ENCODE measurements around the gene YWHAE.
"Not testable (repeated sequence)": the region's sequence is repeated elsewhere in the genome, so short reads cannot be mapped to it uniquely, and the experiment has no call there.

The YWHAE gene

DNA sequence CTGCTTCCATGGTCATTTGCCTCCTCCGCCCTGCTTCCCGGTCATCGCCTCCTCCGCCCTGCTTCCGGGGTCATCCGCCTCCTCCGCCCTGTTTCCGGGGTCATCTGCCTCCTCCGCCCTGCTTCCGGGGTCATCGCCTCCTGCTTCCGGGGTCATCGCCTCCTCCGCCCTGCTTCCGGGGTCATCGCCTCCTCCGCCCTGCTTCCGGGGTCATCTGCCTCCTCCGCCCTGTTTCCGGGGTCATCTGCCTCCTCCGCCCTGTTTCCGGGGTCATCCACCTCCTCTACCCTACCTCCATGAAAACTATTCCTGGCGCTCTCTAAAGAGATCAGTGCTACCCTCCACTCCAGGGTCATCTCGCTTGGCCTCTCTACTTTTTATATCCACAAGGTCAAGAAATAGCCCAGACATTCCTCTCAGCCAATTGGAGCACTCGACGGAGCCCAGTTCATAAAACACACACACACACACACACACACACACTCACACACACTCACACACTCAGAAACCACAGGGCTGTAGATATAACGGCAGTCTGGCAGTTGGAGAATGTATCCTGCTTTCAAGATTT, 75.7 kb downstream of the YWHAE start:
- FAIRE-seq = no peak

DNA sequence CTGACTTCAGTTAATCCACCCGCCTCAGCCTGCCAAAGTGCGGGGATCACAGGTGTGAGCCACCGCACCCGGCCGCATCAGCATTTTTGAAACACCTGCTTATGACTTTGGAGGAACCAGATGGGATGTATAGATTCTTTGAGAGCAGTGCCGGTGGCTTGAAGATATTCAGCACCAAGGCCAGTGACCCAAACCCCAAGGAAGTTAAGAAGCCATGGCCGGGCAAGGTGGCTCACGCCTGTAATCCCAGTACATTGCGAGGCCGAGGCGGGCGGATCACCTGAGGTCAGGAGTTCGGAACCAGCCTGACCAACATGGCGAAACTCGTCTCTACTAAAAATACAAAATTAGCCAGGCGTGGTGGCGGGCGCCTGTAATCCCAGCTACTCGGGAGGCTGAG, 76.7 kb downstream of the YWHAE start:
- FAIRE-seq = no peak

DNA sequence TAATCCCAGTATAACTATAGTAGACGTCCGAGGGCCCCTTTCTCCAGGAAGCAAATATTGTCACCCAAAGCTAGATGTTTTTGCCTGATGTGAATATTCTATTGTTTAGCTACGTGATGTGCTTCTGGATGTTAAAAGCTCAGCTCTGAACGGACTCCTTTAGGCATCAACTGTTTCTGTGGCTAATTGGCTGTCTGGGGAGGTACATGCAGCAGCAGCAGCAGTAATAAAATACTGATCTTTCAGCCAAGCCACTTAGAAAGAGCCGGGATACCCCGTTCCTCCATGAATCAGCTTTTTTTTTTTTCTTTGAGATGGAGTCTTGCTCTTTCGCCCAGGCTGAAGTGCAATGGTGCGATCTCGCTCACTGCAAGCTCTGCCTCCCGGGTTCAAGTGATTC, 77.5 kb downstream of the YWHAE start:
- FAIRE-seq = peak; percentile 97

DNA sequence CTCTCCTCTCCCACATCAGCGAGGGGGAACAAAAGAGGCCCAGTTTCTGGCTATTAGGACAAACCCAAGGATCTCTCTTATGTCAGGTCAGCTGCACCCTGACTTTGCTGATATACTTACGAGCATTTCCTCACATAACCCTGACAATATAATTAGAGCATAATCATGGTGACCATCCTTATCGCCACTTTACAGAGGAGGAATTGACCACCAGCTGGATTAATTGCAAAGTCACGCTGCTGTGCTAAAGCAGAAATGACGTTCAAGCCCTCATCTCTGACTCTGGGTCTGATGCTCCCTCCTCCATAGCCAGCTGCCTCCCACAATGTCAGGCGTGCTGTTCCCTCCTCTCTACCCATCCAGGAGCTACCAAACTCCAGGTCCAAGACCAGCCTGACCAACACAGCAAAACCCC, 78.0 kb downstream of the YWHAE start:
- no peak for FAIRE-seq

DNA sequence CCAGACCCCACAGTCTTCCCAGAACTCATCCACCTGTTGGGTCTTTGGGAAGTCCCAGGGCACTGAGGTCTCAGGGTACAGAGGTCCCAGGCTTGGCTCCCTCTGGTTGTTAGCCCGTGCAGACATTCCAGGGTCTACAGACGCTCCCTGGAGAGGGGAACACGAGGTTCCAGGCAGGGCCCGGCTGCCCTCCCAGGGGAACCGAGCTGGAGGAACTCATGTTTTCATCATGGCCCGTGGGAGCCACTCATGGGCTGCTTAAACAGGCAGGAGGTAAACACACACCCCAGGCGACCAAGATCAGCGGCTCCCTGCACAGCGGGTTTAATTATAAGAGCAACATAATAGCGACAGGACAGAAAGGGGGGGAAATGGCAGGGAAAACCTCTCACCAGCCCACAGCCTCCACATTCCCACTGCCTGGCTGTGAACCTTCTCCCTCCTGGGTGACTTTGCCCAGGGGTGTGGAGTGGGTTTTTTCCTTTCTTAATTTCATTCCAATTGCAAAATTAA, 84.1 kb downstream of the YWHAE start:
- no peak for FAIRE-seq

DNA sequence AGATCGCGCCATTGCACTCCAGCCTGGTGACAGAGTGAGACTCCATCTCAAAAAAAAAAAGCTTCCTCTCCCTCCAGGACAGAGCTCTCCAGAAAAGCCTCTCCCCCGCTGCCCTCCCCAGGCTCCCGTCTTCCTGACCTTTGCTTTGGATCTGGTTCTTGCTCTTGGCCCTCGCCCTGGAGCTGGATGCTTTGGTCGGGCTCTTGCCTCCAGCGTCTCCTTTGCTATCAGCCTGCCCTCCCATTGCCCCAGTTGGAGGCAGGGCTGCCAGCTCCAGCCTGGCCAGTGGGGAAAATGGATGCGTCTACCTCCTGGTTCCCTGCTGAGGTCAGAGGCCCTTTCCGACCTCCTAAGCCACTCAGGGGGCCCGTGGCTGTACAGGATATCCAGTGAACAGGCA, 84.6 kb downstream of the YWHAE start:
- no peak for FAIRE-seq

DNA sequence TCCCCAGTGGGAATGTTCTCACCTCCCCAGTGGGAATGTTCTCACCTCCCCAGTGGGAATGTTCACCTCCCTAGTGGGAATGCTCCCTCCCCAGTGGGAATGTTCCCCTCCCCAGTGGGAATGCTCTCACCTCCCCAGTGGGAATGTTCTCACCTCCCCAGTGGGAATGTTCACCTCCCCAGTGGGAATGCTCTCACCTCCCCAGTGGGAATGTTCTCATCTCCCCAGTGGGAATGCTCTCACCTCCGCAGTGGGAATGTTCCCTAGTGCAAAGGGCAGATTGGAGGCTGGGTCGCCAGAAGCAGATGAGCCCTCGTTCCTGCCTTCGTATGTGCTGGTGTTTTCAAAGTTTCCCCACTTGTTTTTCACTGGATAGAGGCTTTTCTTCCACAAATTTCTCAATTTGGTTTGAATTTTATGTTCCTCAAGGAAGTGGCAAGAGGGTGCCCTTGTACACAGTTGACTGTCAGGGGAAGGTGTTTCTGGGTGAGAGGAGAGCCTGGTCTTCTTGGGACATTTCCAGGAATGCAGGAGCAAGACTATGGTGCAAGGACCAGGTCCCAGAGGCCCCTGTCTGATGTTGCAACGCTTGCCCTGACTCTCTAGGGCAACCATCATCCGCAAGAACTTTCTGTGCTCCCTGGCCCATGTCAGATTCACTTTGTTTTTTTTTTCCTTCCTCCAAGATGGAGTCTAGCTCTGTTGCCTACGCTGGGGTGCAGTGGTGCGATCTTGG, 86.6 kb downstream of the YWHAE start:
- no peak for FAIRE-seq

DNA sequence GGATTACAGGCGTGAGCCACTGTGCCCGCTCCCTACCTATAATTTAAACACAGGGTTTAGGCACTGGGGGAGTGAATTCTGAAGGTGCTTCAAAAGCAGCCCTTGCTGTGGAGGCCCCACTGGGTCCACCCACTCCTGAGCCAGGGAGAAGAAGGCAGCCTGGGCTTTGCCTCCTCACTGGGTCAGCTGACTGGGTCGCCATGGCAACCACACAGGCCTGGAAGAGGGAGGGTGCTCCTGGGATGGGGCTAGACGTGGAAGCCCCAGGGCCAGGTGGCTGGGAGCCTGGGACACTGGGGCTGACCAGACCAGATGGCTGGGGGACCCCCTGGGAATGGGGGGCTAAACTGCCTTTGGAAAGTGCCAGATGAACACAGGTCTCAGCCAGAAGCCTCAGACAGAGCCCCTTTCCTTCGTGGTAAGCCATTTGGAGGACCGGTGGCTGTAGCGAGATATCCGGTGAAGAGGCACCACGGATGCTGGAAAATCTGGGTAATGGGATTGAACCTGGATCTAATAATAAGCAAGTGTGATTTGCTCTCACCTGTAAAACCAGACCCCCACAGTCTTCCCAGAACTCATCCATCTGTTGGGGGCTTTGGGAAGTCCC, 87.7 kb downstream of the YWHAE start:
- FAIRE-seq = no peak

DNA sequence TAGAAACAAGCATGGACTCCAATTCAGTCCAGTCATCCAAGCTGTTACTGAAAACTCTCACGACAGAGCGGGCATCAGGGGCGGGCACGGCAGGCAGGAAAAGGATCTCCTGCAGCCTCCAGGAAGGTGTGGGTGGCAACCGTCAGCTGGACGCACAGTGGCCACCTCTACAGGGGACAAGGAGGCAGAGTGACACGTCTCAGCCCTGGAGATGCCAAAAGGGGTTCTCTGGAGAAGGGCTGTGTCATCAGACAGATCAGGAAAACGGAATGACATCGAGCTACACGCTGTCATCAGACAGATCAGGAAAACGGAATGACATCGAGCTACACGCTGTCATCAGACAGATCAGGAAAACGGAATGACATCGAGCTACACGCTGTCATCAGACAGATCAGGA, 92.2 kb downstream of the YWHAE start:
- not testable (repeated sequence) for FAIRE-seq

DNA sequence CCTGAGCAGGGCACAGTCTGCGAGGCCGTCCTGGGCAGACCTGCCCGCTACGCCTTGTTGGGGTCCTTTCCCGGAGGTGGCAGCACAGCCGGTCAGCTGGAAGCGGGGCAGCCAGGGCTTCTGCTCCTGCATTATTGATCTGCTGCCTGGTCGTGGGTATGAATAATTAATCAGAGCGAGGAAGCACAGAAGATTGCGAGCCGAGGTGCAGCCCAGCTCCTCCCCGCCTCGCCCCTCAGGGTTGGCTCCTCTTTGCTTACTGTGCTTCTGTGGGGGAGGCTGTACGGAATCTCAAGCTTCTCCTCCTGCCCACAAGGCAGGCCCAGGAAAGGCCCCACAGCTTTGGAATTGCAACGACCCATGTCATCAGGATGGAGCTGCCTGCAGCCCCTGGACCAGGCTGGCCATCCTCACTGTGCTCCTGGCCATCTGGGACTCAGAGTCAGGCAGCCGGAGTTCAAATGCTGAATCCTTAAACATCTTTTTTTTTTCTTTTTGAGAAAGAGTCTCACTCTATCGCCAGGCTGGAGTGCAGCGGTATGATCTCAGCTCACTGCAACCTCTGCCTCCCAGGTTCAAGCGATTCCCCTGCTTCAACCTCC, 95.0 kb downstream of the YWHAE start:
- FAIRE-seq = no peak

DNA sequence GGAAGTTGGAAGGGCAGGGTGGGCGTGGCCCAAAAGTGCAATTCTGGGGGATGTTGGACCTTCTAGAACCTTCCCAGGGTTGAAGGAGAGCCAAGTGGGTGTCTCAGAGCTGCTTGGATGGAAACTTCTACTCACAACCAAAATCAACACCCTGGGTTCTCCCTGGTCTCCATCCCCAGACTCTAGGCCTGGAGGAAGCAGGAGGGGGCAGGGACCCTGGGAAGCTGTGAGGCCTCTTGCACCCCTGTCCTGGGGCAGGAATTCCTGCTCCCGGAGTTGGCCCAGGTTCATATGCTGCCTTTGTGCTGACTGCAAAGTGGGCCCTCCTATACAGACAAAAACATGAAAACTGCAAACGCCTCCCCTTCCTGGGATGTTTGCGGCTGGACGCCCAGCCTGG, 95.5 kb downstream of the YWHAE start:
- no peak for FAIRE-seq

DNA sequence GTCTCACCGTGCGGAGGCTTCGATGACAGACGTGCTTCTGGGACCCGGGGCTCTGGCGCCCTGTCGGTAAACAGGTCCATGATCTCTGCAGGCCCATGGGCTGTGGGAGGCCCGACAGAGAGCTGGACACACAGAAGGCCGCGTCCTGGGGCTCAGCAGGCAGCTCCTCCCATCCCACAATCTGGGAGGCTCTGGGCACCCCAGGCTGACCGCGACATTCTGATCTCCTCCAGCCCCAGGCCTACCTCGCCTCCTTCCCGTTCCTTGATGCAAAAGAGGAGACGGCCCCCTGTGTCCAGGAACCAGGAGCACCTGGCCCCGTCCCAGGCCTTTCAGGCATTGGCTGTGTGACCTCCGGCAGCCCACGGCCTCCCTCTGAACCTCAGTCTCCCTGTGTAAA, 97.3 kb downstream of the YWHAE start:
- FAIRE-seq = no peak

DNA sequence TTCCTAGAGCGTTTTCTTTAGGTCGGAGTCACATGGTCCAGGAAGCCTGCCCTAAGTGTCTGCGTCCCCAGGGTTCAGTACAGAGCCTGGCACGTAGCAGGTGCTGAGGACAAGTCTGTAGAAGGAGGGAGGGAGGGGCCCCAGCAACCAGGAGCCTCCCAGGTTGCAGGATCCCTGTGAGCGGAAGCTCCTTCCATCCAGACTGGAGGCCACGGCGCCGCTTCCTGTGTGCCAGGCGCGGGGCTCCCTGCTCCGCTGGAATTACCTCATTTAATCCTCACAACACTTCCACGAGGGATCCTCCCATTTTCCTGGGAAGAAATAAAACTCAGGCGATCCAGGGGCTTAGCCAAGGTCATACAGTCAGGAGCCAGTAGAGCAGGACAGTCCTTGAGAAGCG, 98.5 kb downstream of the YWHAE start:
- FAIRE-seq = no peak

DNA sequence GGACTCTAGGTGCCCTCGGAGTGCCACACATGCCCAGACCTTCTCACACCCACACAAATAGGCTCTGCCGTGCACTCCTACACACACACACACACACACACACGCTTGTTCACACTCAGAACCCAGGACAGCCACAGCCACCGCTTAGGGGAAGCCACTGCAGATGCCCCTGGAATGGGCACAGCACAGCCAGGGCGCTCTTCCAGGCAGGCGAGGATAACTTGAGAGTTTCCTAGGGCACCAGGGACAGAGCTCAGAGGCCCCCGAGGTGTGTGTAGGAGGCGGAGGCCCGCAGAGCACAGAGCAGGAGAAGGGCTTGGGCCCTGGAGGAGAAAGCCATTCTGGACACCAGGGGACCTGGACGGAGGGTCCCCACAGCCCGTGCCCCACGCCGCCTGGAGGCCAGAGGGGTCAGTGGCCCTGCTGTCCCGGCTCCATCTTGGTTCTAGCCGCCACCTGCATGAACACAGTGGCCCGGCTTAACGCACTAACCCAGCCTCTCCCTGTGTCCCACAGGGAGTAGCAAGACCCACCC, 99.6 kb downstream of the YWHAE start:
- no peak for FAIRE-seq

DNA sequence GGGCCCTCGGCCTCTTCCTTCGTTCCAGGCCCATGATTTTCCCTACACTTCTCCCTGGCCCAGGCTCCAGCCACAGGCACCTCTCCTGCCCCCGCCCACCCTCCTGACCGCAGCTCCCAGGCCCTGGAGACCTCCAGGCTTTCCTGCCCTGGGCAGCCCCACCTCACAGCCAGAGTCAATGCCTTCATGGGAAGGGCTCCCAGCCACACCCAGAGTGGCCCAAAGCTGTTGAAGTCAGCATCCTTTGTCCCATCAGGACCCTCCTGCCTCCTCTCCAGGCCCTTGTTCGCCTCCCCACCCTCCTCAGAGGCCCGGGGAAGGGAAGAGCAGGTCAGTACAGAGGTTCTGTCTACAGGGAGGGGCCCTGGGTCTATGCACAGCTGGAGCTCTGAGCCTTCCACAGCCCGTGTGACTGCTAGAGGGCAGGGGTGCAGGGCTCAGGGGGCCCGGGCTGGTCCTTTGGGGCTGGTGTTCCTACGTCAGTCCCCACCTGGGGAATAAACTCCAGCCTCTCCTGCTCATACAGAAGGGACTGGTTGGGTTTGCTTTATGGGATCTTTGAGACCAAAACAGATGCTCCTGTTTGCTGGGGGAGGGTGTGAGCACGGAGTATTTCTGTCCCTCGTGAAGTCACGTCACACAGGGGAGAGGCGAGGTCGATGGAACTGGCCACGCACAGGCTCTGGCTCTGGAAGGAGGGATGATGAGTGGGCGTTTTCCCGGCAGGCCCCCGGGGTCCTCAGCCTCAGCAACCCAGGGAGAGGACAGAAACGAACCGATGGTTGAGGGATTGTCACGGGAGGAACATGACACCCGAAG, 100.3 kb downstream of the YWHAE start:
- no peak for FAIRE-seq

DNA sequence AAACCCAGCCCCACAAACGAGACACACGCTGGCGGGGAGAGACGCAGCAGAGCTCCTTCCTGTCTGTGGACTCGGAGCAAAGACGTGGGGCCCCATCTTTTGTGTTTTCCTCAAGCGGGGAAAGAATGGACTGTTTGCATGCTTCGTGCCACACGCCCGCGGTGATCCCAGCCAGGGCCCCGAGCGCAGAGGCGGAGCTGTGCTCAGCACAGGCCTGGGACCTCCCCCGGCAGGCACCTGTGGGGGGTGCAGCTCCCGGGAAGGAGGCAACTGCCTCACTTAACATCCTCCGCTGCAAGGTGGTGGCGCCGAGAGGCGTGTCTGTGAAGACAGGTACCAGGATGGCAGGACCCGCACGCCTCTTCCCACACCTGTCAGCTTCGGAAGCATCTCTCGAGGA, 101.4 kb downstream of the YWHAE start:
- FAIRE-seq = no peak

All from islet of Langerhans (tissue), 1 donor.